Prostate gland (tissue), 2 donors: Measurements from ENCODE around the gene HPCAL4. TPM values are rescaled to one million over a fixed set of nuclear protein-coding genes. Genes with fewer than 3 reads are reported as not detected.

Experiments used
- DNase-seq: peaks from one replicate; pipeline ENCODE4 v3.0.0-alpha.2; 2019; ENCODE audit warnings: low spot score
- H3K27ac ChIP-seq, 2 donors: fragments of 200-600 bp; sonication (generic); 2 replicates each; pipeline ENCODE4 v1.5.1; 2017 to 2019
- H3K27me3 ChIP-seq: fragments of 200-600 bp; sonication (generic); replicated peaks from 2 replicates; pipeline ENCODE4 v1.5.1; 2019; ENCODE audit not compliant: insufficient read depth
- H3K36me3 ChIP-seq, 2 donors: fragments of 200-600 bp; sonication (generic); 1 replicate in 1 of 2; 2 replicates in 1 of 2; pipeline versions ENCODE4 v1.5.1 to v1.8.1; 2017 to 2019
- H3K4me1 ChIP-seq: fragments of 200-600 bp; sonication (generic); replicated peaks from 2 replicates; pipeline ENCODE4 v1.5.1; 2019
- H3K4me3 ChIP-seq, 2 donors: fragments of 200-600 bp; sonication (generic); 2 replicates each; pipeline ENCODE4 v1.5.1; 2017 to 2019
- H3K9me3 ChIP-seq: fragments of 200-600 bp; sonication (generic); 2 replicates; pipeline ENCODE4 v1.5.1; 2017
- POLR2A ChIP-seq: fragments of 450-650 bp; IDR thresholded peaks from one replicate; pipeline ENCODE4 v1.6.1; 2016; ENCODE audit warnings: antibody characterized with exemption, mild to moderate bottlenecking
- POLR2AphosphoS5 ChIP-seq: sonication (generic); formaldehyde crosslinking; IDR thresholded peaks from one replicate; pipeline ENCODE4 v1.6.1; 2017; ENCODE audit warnings: antibody characterized with exemption
- WGBS: methylation state at CpG from one replicate; pipeline ENCODE4 v1.1.5; 2018; 5-methylcytosine and 5-hydroxymethylcytosine counted together
- intact Hi-C: fragments of 100-400 bp; cut with DNase I; formaldehyde crosslinking; loops from one replicate; pipeline ENCODE4 v1.14.2; 2022
- total RNA-seq, 2 donors: library from RNA; depleted of rRNA; stranded (reverse); fragments of >200 nt; gene quantifications; one replicate each; pipeline ENCODE4 v1.1.0, GENCODE V29; 2016
- TF ChIP-seq, protein P1 (sequence below), 4 experiments: fragments of 200-600 bp in 2 of 4; fragments of 450-650 bp in 2 of 4; sonication (generic) in 2 of 4; IDR thresholded peaks; 1 replicate in 3 of 4; 2 replicates in 1 of 4; pipeline ENCODE4 v1.5.1; 2016 to 2019; ENCODE audit warnings: antibody characterized with exemption in 4 of 4, mild to moderate bottlenecking in 2 of 4, moderate library complexity in 2 of 4

The HPCAL4 gene
- total RNA-seq, 2 donors from 2014 or later = 4.9 TPM; not detected in 1

DNA sequence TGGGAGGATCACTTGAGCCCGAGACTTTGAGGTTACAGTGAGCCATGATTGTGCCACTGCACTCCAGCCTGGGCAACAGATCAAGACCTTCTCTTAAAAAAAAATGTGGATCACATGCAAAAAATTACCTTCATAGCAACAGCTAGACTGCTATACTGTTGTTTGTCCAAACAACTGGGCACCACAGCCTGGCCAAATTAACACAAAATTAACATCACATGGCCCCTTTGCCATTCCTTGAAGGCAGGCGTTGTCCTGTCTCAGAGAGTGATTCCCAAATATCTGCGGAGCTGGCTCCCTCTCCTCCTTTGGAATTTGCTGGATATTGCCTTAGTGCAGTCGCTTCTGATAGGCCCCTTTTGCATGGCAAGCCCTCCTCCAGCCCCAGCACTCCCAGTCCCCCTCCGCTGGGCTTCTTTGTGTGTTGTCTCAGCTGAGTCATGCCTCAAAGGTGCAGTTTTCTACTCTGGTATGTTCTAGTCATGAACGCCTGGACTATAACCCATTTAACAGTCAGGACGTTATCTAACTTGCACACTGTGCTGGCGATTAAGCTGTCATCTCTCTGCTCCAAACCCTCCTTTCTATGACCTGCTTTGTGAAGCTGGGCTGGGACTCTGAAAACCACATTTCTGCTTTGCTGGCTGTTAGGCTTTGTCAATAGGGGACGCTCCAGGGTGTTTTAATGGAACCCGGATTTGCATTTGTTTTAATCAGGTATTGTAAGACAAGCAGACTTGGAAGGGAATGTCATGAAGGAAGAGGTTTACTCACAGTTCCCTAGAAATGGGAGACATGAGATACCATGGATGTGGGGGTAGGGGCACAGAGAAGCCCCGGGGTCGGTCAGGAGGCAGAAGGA is 20.1 kb upstream of the HPCAL4 start:
- no peaks in the 10 kb centered on the region for H3K27me3 ChIP-seq
- H3K36me3 ChIP-seq = no peaks in the 10 kb centered on the region
- H3K4me3 ChIP-seq = no peak overlapping the region
- TF ChIP-seq POLR2AphosphoS5 = no peak
- TF ChIP-seq, protein P1, sequence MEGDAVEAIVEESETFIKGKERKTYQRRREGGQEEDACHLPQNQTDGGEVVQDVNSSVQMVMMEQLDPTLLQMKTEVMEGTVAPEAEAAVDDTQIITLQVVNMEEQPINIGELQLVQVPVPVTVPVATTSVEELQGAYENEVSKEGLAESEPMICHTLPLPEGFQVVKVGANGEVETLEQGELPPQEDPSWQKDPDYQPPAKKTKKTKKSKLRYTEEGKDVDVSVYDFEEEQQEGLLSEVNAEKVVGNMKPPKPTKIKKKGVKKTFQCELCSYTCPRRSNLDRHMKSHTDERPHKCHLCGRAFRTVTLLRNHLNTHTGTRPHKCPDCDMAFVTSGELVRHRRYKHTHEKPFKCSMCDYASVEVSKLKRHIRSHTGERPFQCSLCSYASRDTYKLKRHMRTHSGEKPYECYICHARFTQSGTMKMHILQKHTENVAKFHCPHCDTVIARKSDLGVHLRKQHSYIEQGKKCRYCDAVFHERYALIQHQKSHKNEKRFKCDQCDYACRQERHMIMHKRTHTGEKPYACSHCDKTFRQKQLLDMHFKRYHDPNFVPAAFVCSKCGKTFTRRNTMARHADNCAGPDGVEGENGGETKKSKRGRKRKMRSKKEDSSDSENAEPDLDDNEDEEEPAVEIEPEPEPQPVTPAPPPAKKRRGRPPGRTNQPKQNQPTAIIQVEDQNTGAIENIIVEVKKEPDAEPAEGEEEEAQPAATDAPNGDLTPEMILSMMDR (IDR thresholded peaks at IDR 0.05) = no peak
- H3K9me3 ChIP-seq = no peaks in the 10 kb centered on the region
- no peaks in the 10 kb centered on the region for H3K4me1 ChIP-seq
- H3K27ac ChIP-seq = no peak overlapping the region
- intact Hi-C loops = no loop called here
- 68% methylated on average over 12 of the region's 12 CpGs for WGBS
- no peak for DNase-seq

DNA sequence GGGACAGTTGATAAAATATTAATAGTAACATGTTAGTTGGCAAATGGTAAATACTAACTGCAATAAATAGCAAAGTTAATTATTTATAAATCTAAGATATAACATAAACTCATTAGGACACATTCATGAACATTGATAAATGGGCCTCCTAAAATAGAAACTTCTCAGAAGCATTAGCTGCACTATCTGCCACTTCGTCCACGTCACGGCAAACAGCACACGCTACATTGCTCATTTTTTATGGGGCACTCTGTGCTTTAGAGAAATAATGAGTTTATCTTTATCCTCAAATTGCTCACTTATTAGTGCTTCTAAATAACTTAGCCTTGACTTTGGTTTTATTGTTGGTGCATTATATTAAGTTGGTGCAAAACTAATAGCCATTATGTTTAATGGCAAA is 16.3 kb upstream of the HPCAL4 start:
- Histone ChIP-seq H3K27ac (no peak overlapping the region), H3K36me3 (no peaks in the 10 kb centered on the region), H3K27me3 (no peaks in the 10 kb centered on the region), H3K9me3 (no peaks in the 10 kb centered on the region), H3K4me1 (no peaks in the 10 kb centered on the region), H3K4me3 (no peak overlapping the region)
- DNase-seq = no peak
- no peak for TF ChIP-seq POLR2AphosphoS5
- TF ChIP-seq, protein P1 (IDR thresholded peaks at IDR 0.05) = no peak
- no peak for TF ChIP-seq POLR2A
- WGBS = 63% methylated on average over 4 of the region's 4 CpGs
- intact Hi-C loops = no loop called here

DNA sequence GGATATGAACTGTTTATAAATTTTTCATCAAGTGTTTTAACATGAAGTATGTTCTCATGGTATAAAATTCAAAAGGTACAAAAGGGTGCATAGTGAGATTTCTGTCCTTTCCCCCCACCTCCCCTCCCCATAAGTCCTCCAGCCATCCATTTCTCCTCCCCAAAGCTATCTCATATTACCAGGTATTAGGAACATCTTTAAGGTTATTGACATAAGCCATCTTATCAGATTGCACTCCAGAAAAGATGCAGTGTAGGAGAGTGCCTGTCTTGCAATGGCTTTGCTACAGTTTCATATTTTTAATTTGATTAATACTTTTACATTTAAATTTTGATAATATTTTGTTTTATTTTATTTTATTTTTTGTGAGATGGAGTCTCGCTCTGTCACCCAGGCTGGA is 13.5 kb upstream of the HPCAL4 start:
- H3K4me3 ChIP-seq = no peak overlapping the region
- WGBS = 100% methylated on average over 1 of the region's 1 CpG

DNA sequence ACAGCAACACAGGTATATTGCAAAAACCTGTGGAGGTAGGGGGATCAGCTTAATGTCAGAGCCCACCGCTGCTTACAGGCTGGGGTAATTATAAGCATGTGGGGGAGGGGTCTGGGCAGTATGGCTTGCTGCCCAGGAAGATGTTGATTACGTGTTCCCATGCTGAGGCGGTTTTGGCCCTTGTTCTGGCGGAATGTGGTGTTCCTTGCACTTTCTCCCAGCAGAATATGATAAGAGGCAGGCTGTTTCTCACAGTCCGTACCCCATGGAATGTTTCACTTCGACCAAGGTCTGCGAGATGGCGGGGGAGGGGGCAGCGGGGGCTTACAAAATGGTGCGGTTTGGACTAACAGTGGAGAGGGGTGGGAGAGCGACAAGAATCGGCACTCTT is 9.8 kb upstream of the HPCAL4 start:
- H3K4me3 ChIP-seq = no peak overlapping the region
- no peak overlapping the region for H3K27ac ChIP-seq
- no peaks in the 10 kb centered on the region for H3K4me1 ChIP-seq
- TF ChIP-seq, protein P1 (IDR thresholded peaks at IDR 0.05) = no peak
- TF ChIP-seq POLR2AphosphoS5 (no peak), POLR2A (no peak)
- WGBS = 12% methylated on average over 12 of the region's 12 CpGs
- H3K36me3 ChIP-seq = no peaks in the 10 kb centered on the region
- no peak for DNase-seq
- no peaks in the 10 kb centered on the region for H3K27me3 ChIP-seq
- no peaks in the 10 kb centered on the region for H3K9me3 ChIP-seq
- intact Hi-C loops = no loop called here

More for the DNA sequence above, 13.5 kb upstream of the HPCAL4 start:
- H3K4me1 ChIP-seq = no peaks in the 10 kb centered on the region
- no peaks in the 10 kb centered on the region for H3K9me3 ChIP-seq
- intact Hi-C loops = no loop called here
- TF ChIP-seq, protein P1 (IDR thresholded peaks at IDR 0.05) = no peak
- TF ChIP-seq POLR2A (no peak), POLR2AphosphoS5 (no peak)
- no peak for DNase-seq
- no peaks in the 10 kb centered on the region for H3K36me3 ChIP-seq
- H3K27me3 ChIP-seq = no peaks in the 10 kb centered on the region
- no peak overlapping the region for H3K27ac ChIP-seq

DNA sequence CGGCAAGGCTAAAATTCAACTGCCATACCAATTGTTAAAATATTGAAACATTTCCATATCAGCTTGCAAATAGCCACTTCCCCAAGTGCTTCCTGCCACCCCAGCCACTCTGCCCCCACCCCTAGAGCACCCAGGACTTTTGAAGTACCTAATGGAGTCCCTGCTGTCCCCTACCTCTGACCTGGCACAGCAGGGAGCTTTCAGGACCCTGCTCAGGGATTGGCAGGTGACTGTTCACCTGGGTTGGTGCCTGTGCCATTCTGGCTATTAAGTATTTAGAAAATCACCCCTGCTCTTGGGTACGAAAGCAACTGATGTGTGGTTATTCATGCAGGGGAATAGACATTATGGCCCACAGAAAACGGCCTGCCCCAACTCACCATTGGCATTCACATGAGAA is 9.1 kb upstream of the HPCAL4 start:
- no peaks in the 10 kb centered on the region for H3K9me3 ChIP-seq
- no peaks in the 10 kb centered on the region for H3K4me1 ChIP-seq
- no peak overlapping the region for H3K27ac ChIP-seq
- no peak for DNase-seq
- intact Hi-C loops = no loop called here
- TF ChIP-seq, protein P1 (IDR thresholded peaks at IDR 0.05) = no peak
- TF ChIP-seq POLR2AphosphoS5 = no peak
- TF ChIP-seq POLR2A = no peak
- H3K36me3 ChIP-seq = no peaks in the 10 kb centered on the region
- no peak overlapping the region for H3K4me3 ChIP-seq
- WGBS = 71% methylated on average over 3 of the region's 3 CpGs
- H3K27me3 ChIP-seq = no peaks in the 10 kb centered on the region
